Measurements from ENCODE around the gene GGPS1.

GGPS1 gene

GRCh38 chr1:235291599-235292091, 36.7 kb upstream of the GGPS1 start:
- H3K27ac ChIP-seq (ENCODE audit: low read length): no peak overlapping the region

GRCh38 chr1:235292790-235293189, 35.6 kb upstream of the GGPS1 start:
- H3K9me3 ChIP-seq (ENCODE audit: insufficient read depth, low read depth, low read length): no peaks in the 10 kb centered on the region; the same call in 1 of the 2 replicates
- H3K27me3 ChIP-seq (ENCODE audit: insufficient read depth, low read length): no peaks in the 10 kb centered on the region
- no peak overlapping the region for H3K4me3 ChIP-seq (ENCODE audit: low read length)
- no peak overlapping the region for H3K9ac ChIP-seq (ENCODE audit: low read depth, low read length)
- H3K36me3 ChIP-seq (ENCODE audit: insufficient read depth, low read depth, low read length): no peaks in the 10 kb centered on the region
- peaks cover 15% of the 10 kb centered on the region for H3K4me1 ChIP-seq (ENCODE audit: insufficient read depth, low read length)
- H3K27ac ChIP-seq (ENCODE audit: low read length): no peak overlapping the region

More at GRCh38 chr1:235291599-235292091, 36.7 kb upstream of the GGPS1 start:
- Histone ChIP-seq H3K4me1 (ENCODE audit: insufficient read depth, low read length) (peaks cover 22% of the 10 kb centered on the region), H3K4me3 (ENCODE audit: low read length) (no peak overlapping the region), H3K9ac (ENCODE audit: low read depth, low read length) (no peak overlapping the region), H3K9me3 (ENCODE audit: insufficient read depth, low read depth, low read length) (no peaks in the 10 kb centered on the region), H3K27me3 (ENCODE audit: insufficient read depth, low read length) (no peaks in the 10 kb centered on the region), H3K36me3 (ENCODE audit: insufficient read depth, low read depth, low read length) (no peaks in the 10 kb centered on the region)

- H3K9me3 ChIP-seq (ENCODE audit: insufficient read depth, low read depth, low read length): no peaks in the 10 kb centered on the region; the same call in 1 of the 2 replicates
- no peak overlapping the region for H3K27ac ChIP-seq (ENCODE audit: low read length)
- H3K27me3 ChIP-seq (ENCODE audit: insufficient read depth, low read length): no peaks in the 10 kb centered on the region
- H3K9ac ChIP-seq (ENCODE audit: low read depth, low read length): no peak overlapping the region
- no peaks in the 10 kb centered on the region for H3K36me3 ChIP-seq (ENCODE audit: insufficient read depth, low read depth, low read length)
- no peak overlapping the region for H3K4me3 ChIP-seq (ENCODE audit: low read length)
- H3K4me1 ChIP-seq (ENCODE audit: insufficient read depth, low read length): peaks cover 15% of the 10 kb centered on the region
Measured at GRCh38 chr1:235293322-235293942, 34.9 kb upstream of the GGPS1 start.

GRCh38 chr1:235295902-235296350, 32.4 kb upstream of the GGPS1 start:
- H3K36me3 ChIP-seq (ENCODE audit: insufficient read depth, low read depth, low read length): no peaks in the 10 kb centered on the region
- H3K27me3 ChIP-seq (ENCODE audit: insufficient read depth, low read length): no peaks in the 10 kb centered on the region
- H3K4me1 ChIP-seq (ENCODE audit: insufficient read depth, low read length): peaks cover 12% of the 10 kb centered on the region
- no peaks in the 10 kb centered on the region; the same call in 1 of the 2 replicates for H3K9me3 ChIP-seq (ENCODE audit: insufficient read depth, low read depth, low read length)
- no peak overlapping the region for H3K4me3 ChIP-seq (ENCODE audit: low read length)
- H3K27ac ChIP-seq (ENCODE audit: low read length): no peak overlapping the region
- H3K9ac ChIP-seq (ENCODE audit: low read depth, low read length): no peak overlapping the region

GRCh38 chr1:235296729-235297128, 31.6 kb upstream of the GGPS1 start:
- Histone ChIP-seq H3K36me3 (ENCODE audit: insufficient read depth, low read depth, low read length) (no peaks in the 10 kb centered on the region), H3K9me3 (ENCODE audit: insufficient read depth, low read depth, low read length) (no peaks in the 10 kb centered on the region; the same call in 1 of the 2 replicates), H3K27ac (ENCODE audit: low read length) (no peak overlapping the region), H3K4me3 (ENCODE audit: low read length) (no peak overlapping the region), H3K9ac (ENCODE audit: low read depth, low read length) (no peak overlapping the region), H3K27me3 (ENCODE audit: insufficient read depth, low read length) (no peaks in the 10 kb centered on the region), H3K4me1 (ENCODE audit: insufficient read depth, low read length) (peaks cover 12% of the 10 kb centered on the region)

- Histone ChIP-seq H3K27me3 (ENCODE audit: insufficient read depth, low read length) (no peaks in the 10 kb centered on the region), H3K36me3 (ENCODE audit: insufficient read depth, low read depth, low read length) (no peaks in the 10 kb centered on the region), H3K9me3 (ENCODE audit: insufficient read depth, low read depth, low read length) (no peaks in the 10 kb centered on the region; the same call in 1 of the 2 replicates), H3K4me1 (ENCODE audit: insufficient read depth, low read length) (peaks cover 12% of the 10 kb centered on the region), H3K9ac (ENCODE audit: low read depth, low read length) (no peak overlapping the region), H3K4me3 (ENCODE audit: low read length) (no peak overlapping the region), H3K27ac (ENCODE audit: low read length) (no peak overlapping the region)
Measured at GRCh38 chr1:235297579-235297978, 30.8 kb upstream of the GGPS1 start.

GRCh38 chr1:235298758-235299157, 29.6 kb upstream of the GGPS1 start:
- no peak overlapping the region for H3K9ac ChIP-seq (ENCODE audit: low read depth, low read length)
- H3K27ac ChIP-seq (ENCODE audit: low read length): no peak overlapping the region
- no peaks in the 10 kb centered on the region; the same call in 1 of the 2 replicates for H3K9me3 ChIP-seq (ENCODE audit: insufficient read depth, low read depth, low read length)
- no peaks in the 10 kb centered on the region for H3K36me3 ChIP-seq (ENCODE audit: insufficient read depth, low read depth, low read length)
- no peaks in the 10 kb centered on the region for H3K27me3 ChIP-seq (ENCODE audit: insufficient read depth, low read length)
- peaks cover under 1% of the 10 kb centered on the region for H3K4me1 ChIP-seq (ENCODE audit: insufficient read depth, low read length)
- H3K4me3 ChIP-seq (ENCODE audit: low read length): no peak overlapping the region

- no peaks in the 10 kb centered on the region; the same call in 1 of the 2 replicates for H3K9me3 ChIP-seq (ENCODE audit: insufficient read depth, low read depth, low read length)
- no peaks in the 10 kb centered on the region for H3K36me3 ChIP-seq (ENCODE audit: insufficient read depth, low read depth, low read length)
- H3K9ac ChIP-seq (ENCODE audit: low read depth, low read length): no peak overlapping the region
- no peak overlapping the region for H3K4me3 ChIP-seq (ENCODE audit: low read length)
- no peaks in the 10 kb centered on the region for H3K4me1 ChIP-seq (ENCODE audit: insufficient read depth, low read length)
- no peaks in the 10 kb centered on the region for H3K27me3 ChIP-seq (ENCODE audit: insufficient read depth, low read length)
- H3K27ac ChIP-seq (ENCODE audit: low read length): no peak overlapping the region
Measured at GRCh38 chr1:235299169-235299858, 29.1 kb upstream of the GGPS1 start.

GRCh38 chr1:235302143-235302542, 26.2 kb upstream of the GGPS1 start:
- no peaks in the 10 kb centered on the region for H3K36me3 ChIP-seq (ENCODE audit: insufficient read depth, low read depth, low read length)
- no peak overlapping the region for H3K9ac ChIP-seq (ENCODE audit: low read depth, low read length)
- no peaks in the 10 kb centered on the region for H3K4me1 ChIP-seq (ENCODE audit: insufficient read depth, low read length)
- H3K27me3 ChIP-seq (ENCODE audit: insufficient read depth, low read length): no peaks in the 10 kb centered on the region
- H3K4me3 ChIP-seq (ENCODE audit: low read length): no peak overlapping the region
- no peaks in the 10 kb centered on the region; the same call in 1 of the 2 replicates for H3K9me3 ChIP-seq (ENCODE audit: insufficient read depth, low read depth, low read length)
- no peak overlapping the region for H3K27ac ChIP-seq (ENCODE audit: low read length)

GRCh38 chr1:235304549-235305451, 23.6 kb upstream of the GGPS1 start:
- Histone ChIP-seq H3K9me3 (ENCODE audit: insufficient read depth, low read depth, low read length) (no peaks in the 10 kb centered on the region), H3K27ac (ENCODE audit: low read length) (no peak overlapping the region), H3K36me3 (ENCODE audit: insufficient read depth, low read depth, low read length) (no peaks in the 10 kb centered on the region), H3K4me1 (ENCODE audit: insufficient read depth, low read length) (no peaks in the 10 kb centered on the region), H3K27me3 (ENCODE audit: insufficient read depth, low read length) (no peaks in the 10 kb centered on the region), H3K4me3 (ENCODE audit: low read length) (no peak overlapping the region), H3K9ac (ENCODE audit: low read depth, low read length) (no peak overlapping the region)
